ENCODE data around the gene NBPF3. TPM values are rescaled to one million over a fixed set of nuclear protein-coding genes. Genes with fewer than 3 reads are reported as not detected.
A peak's percentile ranks its signal among the peaks of the same experiment; 100 is the strongest.

Gene NBPF3
- total and polyA plus RNA-seq, 2 experiments from 2014 or later = 8.1 to 13.8 TPM

DNA sequence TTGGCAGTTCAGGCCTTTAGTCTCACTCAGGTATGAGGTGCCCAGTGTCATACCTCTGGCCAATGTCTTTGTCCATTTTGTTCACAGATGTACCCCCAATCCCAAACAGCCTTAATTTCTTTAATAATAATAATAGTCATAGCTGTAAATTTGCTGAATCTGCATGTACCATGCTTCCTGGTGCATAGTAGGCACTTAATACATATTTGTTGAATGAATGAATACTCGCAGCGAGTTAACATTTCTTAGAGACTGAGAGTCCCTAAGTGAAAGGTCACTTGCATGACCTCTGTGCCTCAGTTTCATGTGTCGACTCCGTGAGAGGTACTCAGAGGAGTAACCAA, 81.8 kb downstream of the NBPF3 start:
- H3K4me1 ChIP-seq (ENCODE audit: low read depth) = peaks cover 4% of the 10 kb centered on the region
- no peaks in the 10 kb centered on the region for H3K27me3 ChIP-seq
- TF ChIP-seq, protein P1, sequence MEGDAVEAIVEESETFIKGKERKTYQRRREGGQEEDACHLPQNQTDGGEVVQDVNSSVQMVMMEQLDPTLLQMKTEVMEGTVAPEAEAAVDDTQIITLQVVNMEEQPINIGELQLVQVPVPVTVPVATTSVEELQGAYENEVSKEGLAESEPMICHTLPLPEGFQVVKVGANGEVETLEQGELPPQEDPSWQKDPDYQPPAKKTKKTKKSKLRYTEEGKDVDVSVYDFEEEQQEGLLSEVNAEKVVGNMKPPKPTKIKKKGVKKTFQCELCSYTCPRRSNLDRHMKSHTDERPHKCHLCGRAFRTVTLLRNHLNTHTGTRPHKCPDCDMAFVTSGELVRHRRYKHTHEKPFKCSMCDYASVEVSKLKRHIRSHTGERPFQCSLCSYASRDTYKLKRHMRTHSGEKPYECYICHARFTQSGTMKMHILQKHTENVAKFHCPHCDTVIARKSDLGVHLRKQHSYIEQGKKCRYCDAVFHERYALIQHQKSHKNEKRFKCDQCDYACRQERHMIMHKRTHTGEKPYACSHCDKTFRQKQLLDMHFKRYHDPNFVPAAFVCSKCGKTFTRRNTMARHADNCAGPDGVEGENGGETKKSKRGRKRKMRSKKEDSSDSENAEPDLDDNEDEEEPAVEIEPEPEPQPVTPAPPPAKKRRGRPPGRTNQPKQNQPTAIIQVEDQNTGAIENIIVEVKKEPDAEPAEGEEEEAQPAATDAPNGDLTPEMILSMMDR (IDR thresholded peaks at IDR 0.05; ENCODE audit: low read depth, low read length) = no peak
- no peaks in the 10 kb centered on the region for H3K36me3 ChIP-seq
- no peaks in the 10 kb centered on the region for H3K9me3 ChIP-seq (ENCODE audit: low read depth)
- DNase-seq (ENCODE audit: low read depth in 1 of 2, low spot score in 1 of 2) = no peak
- no peak overlapping the region for H3K27ac ChIP-seq
- no peak overlapping the region for H3K4me3 ChIP-seq

DNA sequence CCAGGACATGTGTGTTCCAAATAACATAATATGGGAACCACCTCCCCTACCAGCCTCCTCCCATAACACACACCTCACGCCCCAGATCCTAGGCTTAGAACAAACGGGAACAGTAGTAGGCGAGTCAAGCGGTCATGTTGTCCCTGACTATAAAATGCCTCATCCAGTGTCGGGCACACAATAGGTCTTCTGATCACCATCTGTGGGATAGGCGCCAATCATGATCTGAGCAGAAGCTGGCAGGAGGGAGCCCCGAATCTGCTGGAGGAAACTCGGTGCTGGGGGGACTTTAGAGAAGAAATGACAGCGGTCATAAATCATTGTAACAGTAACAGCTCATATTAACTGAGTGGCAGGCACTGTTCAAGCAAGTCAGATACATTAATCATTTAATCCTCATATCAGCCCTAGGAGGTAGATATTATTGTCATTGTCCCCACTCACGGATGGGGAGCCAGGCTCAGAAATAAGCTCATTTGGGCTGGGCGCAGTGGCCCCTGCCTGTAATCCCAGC, 82.6 kb downstream of the NBPF3 start:
- Histone ChIP-seq H3K36me3 (no peaks in the 10 kb centered on the region), H3K4me1 (ENCODE audit: low read depth) (peaks cover 4% of the 10 kb centered on the region), H3K4me3 (no peak overlapping the region)

DNA sequence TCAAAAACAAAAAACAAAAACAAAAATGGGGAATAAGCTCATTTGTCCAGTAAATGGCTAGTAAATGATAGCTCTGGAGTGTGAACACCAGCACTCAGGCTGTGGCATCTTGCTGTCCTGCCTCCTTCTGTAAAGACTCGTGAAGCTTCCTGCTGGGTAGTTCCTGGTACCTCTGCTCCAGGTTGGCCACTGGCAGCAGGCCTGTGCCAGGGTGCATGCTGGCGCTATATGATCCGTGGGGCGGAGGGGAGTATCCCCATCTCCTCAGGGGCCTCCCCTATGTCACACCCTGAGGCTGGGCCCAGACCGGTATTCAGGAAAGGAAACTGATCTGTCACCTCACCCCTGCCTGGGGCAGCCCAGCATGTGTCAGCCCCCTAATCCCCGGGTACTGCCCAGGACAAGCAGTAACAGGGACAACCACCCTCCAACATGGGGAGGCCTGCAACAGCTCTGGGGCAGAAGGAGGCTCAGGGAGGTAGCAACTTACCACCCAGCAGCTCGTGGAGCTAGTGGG, 83.4 kb downstream of the NBPF3 start:
- Histone ChIP-seq H3K4me1 (ENCODE audit: low read depth) (peaks cover 4% of the 10 kb centered on the region), H3K27me3 (no peaks in the 10 kb centered on the region), H3K9me3 (ENCODE audit: low read depth) (no peaks in the 10 kb centered on the region), H3K36me3 (no peaks in the 10 kb centered on the region), H3K4me3 (no peak overlapping the region), H3K27ac (no peak overlapping the region)
- TF ChIP-seq, protein P1 (IDR thresholded peaks at IDR 0.05; ENCODE audit: low read depth, low read length) = no peak
- DNase-seq (ENCODE audit: low read depth in 1 of 2, low spot score in 1 of 2) = no peak

More for the DNA sequence above, 82.6 kb downstream of the NBPF3 start:
- Histone ChIP-seq H3K27ac (no peak overlapping the region), H3K27me3 (no peaks in the 10 kb centered on the region), H3K9me3 (ENCODE audit: low read depth) (no peaks in the 10 kb centered on the region)
- DNase-seq (ENCODE audit: low read depth in 1 of 2, low spot score in 1 of 2) = no peak
- TF ChIP-seq, protein P1 (IDR thresholded peaks at IDR 0.05; ENCODE audit: low read depth, low read length) = no peak

DNA sequence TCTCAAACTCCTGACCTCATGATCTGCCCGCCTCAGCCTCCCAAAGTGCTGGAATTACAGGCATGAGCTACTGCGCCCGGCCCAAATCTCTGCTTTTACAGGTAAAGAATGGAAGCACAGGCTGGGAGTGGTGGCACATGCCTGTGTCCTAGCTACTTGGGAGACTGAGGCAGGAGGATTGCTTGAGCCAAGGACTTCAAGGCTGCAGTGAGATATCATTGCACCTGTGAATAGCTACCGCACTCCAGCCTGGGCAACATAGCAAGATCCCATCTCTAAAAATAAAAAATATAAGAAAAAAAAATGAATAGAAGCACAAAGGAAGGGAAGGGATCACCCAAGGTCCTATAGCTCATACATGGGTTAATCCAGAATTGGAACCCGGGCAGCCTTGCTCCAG, 84.3 kb downstream of the NBPF3 start:
- no peaks in the 10 kb centered on the region for H3K36me3 ChIP-seq
- no peak overlapping the region for H3K27ac ChIP-seq
- H3K9me3 ChIP-seq (ENCODE audit: low read depth) = no peaks in the 10 kb centered on the region
- no peak overlapping the region for H3K4me3 ChIP-seq
- DNase-seq (ENCODE audit: low read depth in 1 of 2, low spot score in 1 of 2) = no peak
- peaks cover 4% of the 10 kb centered on the region for H3K4me1 ChIP-seq (ENCODE audit: low read depth)
- H3K27me3 ChIP-seq = no peaks in the 10 kb centered on the region
- TF ChIP-seq, protein P1 (IDR thresholded peaks at IDR 0.05; ENCODE audit: low read depth, low read length) = no peak

DNA sequence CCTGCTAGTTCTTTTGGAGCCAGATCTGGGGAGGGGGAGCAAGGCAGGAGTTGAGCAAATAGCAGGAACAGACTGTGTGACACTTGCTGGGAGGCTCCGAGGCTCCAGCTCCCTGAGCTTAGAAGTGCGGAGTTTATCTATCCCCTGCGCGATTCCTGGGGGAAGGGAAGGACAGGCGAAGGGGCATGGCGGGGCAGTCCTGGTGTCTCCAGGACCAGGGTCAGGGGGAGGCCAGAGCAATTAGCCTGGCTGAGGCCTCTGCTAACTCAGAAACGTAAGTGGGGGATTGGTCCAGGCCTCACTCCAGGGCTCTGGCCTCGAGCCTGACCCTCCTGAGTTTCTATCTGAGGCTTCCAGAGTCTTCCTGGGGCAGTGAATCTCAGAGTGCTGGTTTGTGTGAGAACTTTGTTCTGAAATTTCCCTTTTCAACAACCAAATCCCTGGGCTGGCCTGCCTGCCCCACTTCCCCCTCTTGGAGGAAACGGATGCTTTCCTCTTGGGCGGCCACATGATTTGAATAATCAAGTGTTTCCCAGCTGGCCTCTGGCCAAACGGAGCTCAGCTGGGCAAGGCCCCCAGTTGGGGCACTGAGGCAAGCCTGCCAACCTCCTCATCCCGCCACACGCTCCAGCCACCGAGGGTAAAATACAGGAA, 84.9 kb downstream of the NBPF3 start:
- Histone ChIP-seq H3K9me3 (ENCODE audit: low read depth) (no peaks in the 10 kb centered on the region), H3K36me3 (no peaks in the 10 kb centered on the region), H3K4me3 (no peak overlapping the region), H3K4me1 (ENCODE audit: low read depth) (peaks cover 4% of the 10 kb centered on the region), H3K27me3 (no peaks in the 10 kb centered on the region), H3K27ac (no peak overlapping the region)
- TF ChIP-seq, protein P1 (IDR thresholded peaks at IDR 0.05; ENCODE audit: low read depth, low read length) = no peak
- DNase-seq (ENCODE audit: low read depth in 1 of 2, low spot score in 1 of 2) = peak in 1 of 2 donors; percentile 37

Data from cardiac muscle cell (in vitro differentiated cells and primary cell).